GM19099 (cell line): ENCODE measurements around the gene NT5M.

ENCODE experiments used
- POLR2A ChIP-seq: IDR thresholded peaks from 3 replicates; pipeline ENCODE4 v1.6.1; 2011; ENCODE audit warnings: low read depth; ENCODE audit not compliant: insufficient read length; ENCODE audit errors: extremely low read depth

NT5M gene

GRCh38 chr17:17322516-17323510 lies 19.6 kb downstream of the NT5M start:
- TF ChIP-seq POLR2A, result no peak

GRCh38 chr17:17324616-17325015 lies 21.4 kb downstream of the NT5M start:
- no peak for TF ChIP-seq POLR2A

DNA sequence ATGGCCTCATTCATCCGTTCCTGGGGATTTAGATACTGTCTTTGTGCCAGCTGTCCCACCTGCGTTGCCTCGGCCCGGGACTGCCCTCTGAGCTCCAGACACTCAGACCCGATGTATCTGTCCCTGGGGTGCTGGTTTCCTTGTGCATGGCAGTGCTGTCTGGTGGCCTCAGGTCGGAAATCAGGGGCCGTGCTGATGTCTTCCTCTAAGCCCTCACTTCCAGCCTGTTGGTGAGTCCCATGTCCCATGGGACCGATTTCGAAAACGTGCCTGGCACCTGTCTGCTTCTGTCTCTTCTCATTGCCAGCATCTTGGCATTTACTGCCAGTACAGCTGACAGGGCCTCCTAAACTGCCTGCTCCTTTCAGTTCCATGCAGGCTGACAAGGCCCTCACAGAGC lies 22.1 kb downstream of the NT5M start:
- no peak for TF ChIP-seq POLR2A

DNA sequence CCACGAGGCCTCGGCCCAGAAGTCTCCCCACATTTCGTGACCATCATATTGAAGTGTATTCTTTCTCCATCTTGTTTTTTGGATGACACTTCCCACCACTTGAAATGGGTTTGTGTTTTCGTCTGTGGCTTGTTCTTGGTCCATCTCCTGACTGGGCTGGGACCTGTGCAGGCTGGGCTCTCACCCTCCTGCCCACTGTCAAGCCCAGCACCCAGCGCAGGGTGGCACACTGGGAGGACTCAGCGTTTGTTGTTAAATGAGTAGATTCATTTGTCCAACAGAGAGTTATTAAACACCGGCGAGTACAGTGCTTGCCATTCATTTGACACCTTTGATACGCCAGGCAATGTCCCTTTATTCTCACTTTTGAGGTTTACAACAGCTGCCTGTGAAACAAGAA lies 22.6 kb downstream of the NT5M start:
- no peak for TF ChIP-seq POLR2A

DNA sequence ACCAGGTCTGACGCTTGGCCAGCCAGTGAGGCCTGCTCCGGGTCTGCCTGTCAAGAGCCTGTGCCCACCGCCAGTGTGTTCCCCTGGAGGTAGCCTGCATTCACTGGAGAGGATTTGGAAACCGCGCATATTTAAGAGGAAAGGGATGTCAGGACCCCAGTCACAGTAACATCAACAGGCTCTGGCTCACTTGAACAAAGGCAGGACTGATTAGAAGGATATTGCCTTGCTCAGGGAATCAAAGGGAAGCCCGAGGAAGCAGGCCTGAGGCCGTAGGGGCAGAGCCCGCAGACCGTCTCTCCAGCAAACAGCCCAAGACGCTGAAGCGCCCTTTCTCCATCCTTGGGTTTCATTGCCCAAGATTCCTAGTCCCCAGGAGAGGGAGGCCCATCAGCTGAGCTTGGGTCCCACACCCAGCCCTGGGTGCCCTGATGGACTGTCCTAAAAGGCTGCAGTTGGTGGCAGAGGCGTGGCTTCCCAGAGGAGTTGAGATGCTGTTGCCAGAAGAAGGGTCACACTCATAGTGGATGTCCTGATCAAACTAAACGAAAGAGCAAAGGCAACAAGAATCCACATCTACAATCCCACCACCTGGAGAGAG lies 23.2 kb downstream of the NT5M start:
- no peak for TF ChIP-seq POLR2A

- TF ChIP-seq POLR2A, result no peak
Observed at GRCh38 chr17:17328251-17328650, 25.1 kb downstream of the NT5M start.

- TF ChIP-seq POLR2A, result no peak
Observed at GRCh38 chr17:17341452-17341851, 38.3 kb downstream of the NT5M start.

DNA sequence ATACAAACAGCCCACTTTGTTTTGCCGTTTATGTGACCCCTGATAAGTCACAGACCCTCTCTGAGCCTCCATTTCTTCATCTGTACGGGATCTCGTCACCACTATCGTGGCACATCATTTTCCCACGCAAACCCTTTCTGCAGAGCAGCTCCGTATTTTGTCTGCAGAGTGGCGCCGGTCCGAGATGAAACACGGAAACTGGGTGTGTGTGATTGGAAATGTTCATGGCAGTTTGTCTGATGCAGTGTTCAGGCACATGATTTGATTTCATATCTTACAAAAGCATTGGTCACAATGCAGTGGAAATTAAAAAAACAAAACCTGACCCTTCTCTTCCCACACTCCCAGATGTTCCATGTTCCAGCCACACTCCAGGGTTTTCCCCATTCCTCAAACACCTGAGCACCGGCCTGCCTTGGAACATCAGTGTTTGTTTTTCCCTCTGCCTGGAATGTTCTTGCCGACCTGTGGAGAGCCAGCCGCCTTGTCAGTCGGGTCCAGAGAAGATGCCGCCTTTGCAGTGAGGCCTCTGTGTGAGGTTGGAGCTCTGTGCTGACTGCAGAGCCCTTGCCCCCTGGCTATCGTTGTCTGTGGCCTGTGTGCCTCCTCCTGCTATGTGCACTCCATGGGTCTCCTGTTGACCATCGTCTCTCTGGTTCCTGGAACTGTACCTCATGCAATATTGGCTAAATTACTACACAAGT lies 39.2 kb downstream of the NT5M start:
- TF ChIP-seq POLR2A, result no peak

GRCh38 chr17:17343160-17343735 lies 40.1 kb downstream of the NT5M start:
- no peak for TF ChIP-seq POLR2A

DNA sequence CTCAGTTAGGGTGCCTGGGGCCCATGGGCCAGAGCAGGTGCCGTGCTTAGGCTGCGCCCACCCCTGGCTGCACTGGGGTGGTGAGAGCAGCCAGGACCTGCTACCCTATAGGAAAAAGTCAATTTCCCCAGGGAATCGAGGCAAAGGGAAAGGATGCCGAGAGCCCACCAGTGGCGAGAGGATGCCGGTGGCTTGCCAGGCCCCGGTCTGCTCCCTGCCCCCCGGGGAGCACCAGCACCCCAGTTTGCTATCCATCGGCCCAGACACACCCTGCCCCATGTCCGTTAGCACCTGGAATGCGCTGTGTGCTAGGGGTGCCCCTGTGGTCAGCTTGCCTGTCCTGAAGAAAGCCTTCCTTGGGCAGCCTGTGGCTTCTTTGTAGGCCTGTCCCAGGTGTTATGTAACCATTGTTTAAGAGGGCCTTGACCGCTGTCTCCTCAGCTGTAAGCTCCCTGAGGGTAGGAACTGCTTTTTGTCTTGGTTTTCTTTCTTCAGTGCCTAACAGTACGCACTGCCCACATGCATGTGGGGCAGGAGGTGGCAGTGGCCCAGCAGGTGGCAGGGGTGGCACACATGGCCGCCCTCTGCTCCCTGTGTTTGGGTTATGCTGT lies 40.8 kb downstream of the NT5M start:
- no peak for TF ChIP-seq POLR2A

DNA sequence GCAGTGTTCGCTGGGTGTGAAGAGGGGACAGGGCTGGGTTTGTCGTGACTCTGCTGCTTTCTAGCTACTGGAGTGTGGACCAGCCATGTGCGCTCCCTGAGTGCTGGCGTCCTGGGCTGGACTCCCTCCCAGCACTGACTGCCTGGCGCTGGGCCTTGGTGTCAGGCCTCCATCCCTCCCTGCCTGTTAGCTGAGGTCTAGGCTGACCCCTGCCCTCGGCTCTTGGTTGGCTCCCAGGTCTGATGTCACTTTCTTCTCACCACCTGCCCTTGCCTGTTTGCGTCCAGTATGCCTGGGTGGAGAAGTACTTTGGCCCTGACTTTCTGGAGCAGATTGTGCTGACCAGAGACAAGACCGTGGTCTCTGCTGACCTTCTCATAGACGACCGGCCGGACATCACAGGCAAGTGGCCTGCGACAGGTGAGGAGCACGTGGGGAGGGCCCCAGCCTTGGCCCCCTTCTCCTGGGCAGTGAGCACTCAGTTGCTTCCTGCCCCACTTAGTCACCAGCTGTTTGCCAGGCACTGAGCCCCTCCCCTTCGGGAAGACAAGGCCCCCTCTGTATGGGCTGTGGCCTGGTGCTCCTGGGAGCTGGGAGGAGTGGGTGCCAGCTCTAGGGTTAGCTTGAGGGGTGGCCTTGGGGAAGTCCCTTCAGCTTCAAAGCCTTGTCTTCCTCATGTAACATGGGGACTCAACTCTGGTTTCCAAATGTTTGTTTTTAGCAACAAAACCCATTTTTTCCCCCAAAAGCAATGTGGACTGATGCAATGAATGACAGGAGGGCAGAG lies 41.5 kb downstream of the NT5M start:
- no peak for TF ChIP-seq POLR2A

DNA sequence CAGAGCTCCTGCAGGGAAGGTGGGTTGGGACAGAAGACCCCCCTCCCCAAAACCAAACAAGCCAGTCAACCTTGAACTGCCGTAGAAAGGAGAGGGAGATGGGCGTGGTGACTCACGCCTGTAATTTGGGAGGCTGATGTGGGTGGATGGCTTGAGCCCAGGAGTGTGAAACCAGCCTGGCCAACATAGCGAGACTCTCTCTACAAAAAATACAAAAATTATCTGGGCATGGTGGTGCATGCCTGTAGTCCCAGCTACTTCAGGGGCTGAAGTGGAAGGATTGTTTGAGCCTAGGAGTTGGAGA lies 42.1 kb downstream of the NT5M start:
- no peak for TF ChIP-seq POLR2A

DNA sequence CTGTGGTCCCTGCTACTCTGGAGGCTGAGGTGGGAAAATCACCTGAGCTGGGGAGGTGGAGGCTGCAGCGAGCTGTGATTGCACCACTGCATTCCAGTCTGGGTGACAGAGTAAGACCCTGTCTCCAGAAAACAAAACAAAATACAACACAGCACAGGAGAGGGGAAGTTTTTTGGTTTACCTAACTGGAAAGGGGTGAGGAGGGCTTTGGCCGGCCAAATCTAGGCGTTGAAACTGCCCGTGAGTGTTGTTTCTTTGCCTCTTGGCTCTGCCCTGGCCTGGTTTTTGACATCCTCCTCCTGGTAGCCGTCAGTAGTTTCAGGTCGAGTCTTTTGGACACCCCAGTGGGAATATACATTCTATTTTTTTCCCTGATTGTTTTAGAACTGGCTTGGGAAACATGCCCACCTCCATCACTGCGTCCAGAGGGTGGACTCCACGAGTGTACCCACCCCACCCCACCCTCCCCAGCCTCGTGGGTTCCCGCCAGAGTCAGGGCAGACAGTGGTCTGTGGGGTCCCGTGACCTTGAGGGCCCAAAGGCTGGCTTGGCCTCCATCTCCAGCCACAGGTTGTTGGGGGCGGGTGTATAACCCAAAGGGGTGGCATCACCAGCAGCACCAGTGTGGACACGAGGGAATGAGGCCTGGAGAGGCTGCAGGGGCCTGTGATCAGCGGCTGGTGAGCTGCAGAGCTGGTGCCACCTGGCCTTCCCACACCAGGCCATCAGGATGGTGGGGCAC lies 42.7 kb downstream of the NT5M start:
- TF ChIP-seq POLR2A, result no peak

GRCh38 chr17:17346428-17347233 lies 43.5 kb downstream of the NT5M start:
- no peak for TF ChIP-seq POLR2A
